ENCODE data around the gene FAM83D.

DNA sequence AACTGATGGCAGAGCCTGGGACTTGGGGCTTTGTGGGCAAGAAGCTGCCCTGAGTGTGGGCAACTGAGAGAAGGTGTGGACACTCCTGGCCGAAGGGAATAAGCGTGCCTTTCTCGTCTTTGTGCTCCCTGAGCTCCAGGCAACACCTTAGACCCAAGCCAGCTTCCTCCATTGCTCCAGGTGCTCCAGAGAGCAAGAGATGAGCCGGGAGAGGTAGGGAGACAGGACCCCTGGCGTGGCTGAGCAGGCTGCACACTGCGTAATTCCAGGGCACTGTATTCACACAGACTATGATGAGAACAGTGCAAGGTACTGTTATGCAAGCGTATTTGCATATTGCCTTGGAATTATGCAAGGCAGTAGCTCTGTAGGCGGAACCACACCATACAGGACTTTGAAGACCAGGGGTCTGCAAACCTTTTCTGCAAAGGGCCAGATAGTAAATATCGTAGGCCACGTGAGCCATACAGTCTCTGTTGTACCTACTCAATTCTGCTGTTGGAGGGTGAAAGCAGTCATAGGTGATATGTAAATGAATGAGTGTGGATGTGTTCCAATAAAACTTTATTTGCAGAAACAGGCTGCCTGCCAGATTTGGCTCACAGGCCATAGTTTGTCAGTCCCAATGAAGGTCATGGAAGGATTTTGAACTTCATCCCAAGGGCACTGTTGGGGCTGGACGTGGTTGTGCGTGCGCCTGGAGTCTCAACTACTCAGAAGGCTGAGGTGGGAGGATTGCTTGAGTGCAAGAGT is 42.1 kb upstream of the FAM83D start:
- TF ChIP-seq, protein P1, sequence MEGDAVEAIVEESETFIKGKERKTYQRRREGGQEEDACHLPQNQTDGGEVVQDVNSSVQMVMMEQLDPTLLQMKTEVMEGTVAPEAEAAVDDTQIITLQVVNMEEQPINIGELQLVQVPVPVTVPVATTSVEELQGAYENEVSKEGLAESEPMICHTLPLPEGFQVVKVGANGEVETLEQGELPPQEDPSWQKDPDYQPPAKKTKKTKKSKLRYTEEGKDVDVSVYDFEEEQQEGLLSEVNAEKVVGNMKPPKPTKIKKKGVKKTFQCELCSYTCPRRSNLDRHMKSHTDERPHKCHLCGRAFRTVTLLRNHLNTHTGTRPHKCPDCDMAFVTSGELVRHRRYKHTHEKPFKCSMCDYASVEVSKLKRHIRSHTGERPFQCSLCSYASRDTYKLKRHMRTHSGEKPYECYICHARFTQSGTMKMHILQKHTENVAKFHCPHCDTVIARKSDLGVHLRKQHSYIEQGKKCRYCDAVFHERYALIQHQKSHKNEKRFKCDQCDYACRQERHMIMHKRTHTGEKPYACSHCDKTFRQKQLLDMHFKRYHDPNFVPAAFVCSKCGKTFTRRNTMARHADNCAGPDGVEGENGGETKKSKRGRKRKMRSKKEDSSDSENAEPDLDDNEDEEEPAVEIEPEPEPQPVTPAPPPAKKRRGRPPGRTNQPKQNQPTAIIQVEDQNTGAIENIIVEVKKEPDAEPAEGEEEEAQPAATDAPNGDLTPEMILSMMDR (IDR thresholded peaks at IDR 0.05), result no peak
- TF ChIP-seq EZH2 (IDR thresholded peaks at IDR 0.05), result no peak
- no peak for TF ChIP-seq EZH2phosphoT487 (IDR thresholded peaks at IDR 0.05)

Measured in neural progenitor cell (in vitro differentiated cells).